ENCODE results near the gene B4GALT5.
A peak's percentile ranks its signal among the peaks of the same experiment; 100 is the strongest.

B4GALT5 gene

GRCh38 chr20:49663112-49663511 lies 50.6 kb downstream of the B4GALT5 start:
- no peak for DNase-seq (ENCODE audit: low read depth)
- TF ChIP-seq CTCF (conservative IDR thresholded peaks at IDR 0.05; ENCODE audit: low read depth, low read length), result no peak

DNA sequence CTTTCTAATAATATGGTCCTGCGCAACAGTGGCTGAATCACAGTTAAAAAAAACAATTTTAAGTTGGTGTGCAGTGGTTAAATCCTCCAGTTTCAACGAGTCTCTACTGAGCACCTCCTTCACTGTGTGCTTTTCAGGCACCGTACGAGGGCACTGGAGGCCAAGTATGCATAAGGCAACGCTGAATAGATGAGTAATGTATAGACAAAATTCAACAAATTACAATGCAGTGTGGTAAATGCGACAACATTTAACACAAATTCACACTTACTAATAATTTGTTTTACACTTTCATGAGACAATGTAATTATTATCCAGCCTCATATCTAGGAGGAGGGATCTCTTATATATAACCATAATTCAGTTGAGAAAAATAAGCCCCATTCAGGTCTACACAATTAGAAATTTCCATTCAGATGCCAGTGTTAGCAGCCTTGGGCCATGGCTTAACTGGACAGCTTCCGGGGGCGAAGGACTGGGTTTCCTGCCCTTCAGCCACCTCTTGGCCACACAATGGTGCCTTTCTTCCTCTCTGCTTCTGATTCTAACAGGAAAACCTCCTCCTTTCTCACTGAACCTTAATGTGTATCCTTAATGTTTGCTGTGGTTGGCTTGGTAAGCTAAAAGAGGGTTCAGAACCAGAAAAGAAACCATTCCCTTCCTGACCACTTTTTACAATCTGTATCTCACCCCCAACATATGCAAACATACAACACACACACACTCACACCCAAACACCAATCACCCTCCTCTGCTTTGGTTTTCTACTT lies 51.9 kb downstream of the B4GALT5 start:
- DNase-seq (ENCODE audit: low read depth), result no peak
- no peak for TF ChIP-seq CTCF (conservative IDR thresholded peaks at IDR 0.05; ENCODE audit: low read depth, low read length)

More at GRCh38 chr20:49663112-49663511, 50.6 kb downstream of the B4GALT5 start:
- H3K4me3 ChIP-seq (ENCODE audit: low read length), result no peak overlapping the region

DNA sequence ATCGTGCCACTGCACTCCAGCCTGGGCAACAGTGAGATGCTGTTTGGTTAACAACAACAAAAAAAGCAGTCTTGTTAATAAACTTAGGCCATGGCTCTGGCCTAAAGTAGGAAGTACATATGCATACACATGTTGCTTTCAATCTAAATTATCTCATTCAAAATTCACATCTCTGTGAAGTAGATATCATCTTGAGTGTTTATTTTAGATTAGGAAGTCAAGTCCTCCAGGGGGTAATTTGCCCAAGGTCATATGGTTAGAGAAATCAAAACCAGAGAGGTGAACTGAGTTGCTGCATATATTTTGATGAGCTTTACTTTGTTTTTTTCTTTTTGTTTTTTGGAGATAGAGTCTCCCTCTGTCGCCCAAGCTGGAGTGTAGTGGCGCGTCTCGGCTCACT lies 52.8 kb downstream of the B4GALT5 start:
- DNase-seq (ENCODE audit: low read depth), result no peak
- H3K4me3 ChIP-seq (ENCODE audit: low read length), result no peak overlapping the region
- TF ChIP-seq CTCF (conservative IDR thresholded peaks at IDR 0.05; ENCODE audit: low read depth, low read length), result no peak

More for the DNA sequence above, 51.9 kb downstream of the B4GALT5 start:
- no peak overlapping the region for H3K4me3 ChIP-seq (ENCODE audit: low read length)

- DNase-seq (ENCODE audit: low read depth), result peak; percentile 35
- H3K4me3 ChIP-seq (ENCODE audit: low read length), result no peak overlapping the region
- TF ChIP-seq CTCF (conservative IDR thresholded peaks at IDR 0.05; ENCODE audit: low read depth, low read length), result no peak
Measured at GRCh38 chr20:49659056-49659455, 54.6 kb downstream of the B4GALT5 start.

DNA sequence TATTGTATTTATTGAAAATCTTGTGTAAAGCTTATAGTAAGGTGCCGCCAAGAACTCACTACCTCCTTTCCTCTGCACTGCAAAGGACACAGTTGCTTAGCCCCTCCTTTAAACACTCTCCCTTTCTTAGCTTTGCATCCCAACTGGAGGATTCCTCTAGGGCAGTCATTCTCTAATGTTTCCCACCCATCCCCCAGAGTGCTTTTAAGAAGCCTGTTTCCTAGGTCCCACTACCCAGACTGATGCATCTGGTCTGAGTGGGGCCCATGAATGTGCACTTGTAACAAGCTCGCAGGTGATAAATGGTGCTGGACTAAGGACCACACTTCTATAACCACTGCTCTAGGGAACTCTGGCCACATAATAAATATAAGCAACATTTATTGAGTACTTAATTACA lies 55.2 kb downstream of the B4GALT5 start:
- no peak for TF ChIP-seq CTCF (conservative IDR thresholded peaks at IDR 0.05; ENCODE audit: low read depth, low read length)
- no peak overlapping the region for H3K4me3 ChIP-seq (ENCODE audit: low read length)
- no peak for DNase-seq (ENCODE audit: low read depth)

DNA sequence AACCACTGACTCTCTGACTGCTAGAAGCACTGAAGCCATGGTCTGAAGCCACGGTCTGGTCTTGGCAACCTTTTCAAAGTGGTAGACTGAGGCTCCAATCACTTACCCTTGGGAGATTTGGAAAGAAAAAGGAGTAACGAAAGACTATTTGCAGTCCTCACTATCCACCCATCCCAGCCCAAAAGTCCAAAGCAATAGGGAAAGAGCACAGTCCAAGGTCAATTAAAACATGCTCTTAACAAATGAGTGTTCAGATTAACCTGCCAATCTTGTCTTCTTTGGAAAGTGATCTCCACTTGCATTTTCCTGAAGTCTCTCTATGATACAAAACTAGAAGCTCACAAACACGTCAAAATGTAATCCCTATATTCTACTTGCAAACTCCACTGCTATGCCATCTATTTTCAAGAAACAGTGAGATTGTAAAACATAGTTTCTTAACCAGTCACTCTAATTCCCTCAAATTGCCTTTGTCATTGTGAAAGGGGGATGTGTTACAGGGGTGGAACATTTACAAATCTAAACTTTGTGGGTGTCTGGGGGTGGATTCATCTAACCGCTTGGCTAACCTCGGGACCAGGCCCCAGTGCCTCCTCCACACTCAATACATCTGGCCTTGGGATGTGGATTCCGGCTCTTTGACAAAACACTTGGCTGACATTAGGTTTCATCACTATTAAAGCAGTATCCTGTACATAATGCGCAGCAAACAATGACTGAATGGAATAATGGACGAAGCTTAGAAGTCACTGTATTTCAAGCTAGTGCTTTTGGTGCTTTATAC lies 56.4 kb downstream of the B4GALT5 start:
- DNase-seq (ENCODE audit: low read depth), result no peak
- TF ChIP-seq CTCF (conservative IDR thresholded peaks at IDR 0.05; ENCODE audit: low read depth, low read length), result no peak
- no peak overlapping the region for H3K4me3 ChIP-seq (ENCODE audit: low read length)
